AG04450 (cell line): ENCODE data around the gene MRPS17. TPM values are rescaled to one million over a fixed set of nuclear protein-coding genes. Genes with fewer than 3 reads are reported as not detected.

Source experiments
- CTCF ChIA-PET: fragments of 300-600, 350-600 bp; formaldehyde crosslinking; extraction: SDS; loops from one replicate; lab custom pipeline; 2022; ENCODE audit warnings: antibody characterized with exemption, inconsistent platforms; lab: Charles Lee
- POLR2A ChIA-PET: fragments of 350-600 bp; formaldehyde crosslinking; extraction: SDS; loops from one replicate; lab custom pipeline; 2021; ENCODE audit warnings: antibody characterized with exemption, inconsistent platforms; lab: Yijun Ruan, JAX
- DNase-seq: peaks from one replicate; pipeline ENCODE4 v3.0.0-alpha.2; 2011; ENCODE audit warnings: low read depth, low spot score
- H3K27ac ChIP-seq: one replicate; pipeline ENCODE4 v1.5.1; 2012; ENCODE audit warnings: low read depth, low read length, control low read depth
- H3K27me3 ChIP-seq: one replicate; pipeline ENCODE4 v1.6.0; 2012; ENCODE audit warnings: low read length; ENCODE audit not compliant: control insufficient read depth, insufficient read depth
- H3K4me3 ChIP-seq: 2 replicates; pipeline ENCODE4 v1.5.1; 2011; ENCODE audit warnings: mild to moderate bottlenecking, low read depth, low read length, control low read depth
- H3K9me3 ChIP-seq: 2 replicates; pipeline ENCODE4 v1.5.1; 2012; ENCODE audit warnings: low read length; ENCODE audit not compliant: control insufficient read depth, insufficient read depth
- CTCF ChIP-seq: IDR thresholded peaks from 2 replicates; pipeline ENCODE4 v1.5.1; 2011; ENCODE audit warnings: low read depth, low read length, control low read depth, inconsistent platforms
- polyA plus RNA-seq: library from polyadenylated mRNA; depleted of rRNA; stranded (reverse); fragments of >200 nt; gene quantifications from 2 replicates; pipeline ENCODE4 v1.2.3, GENCODE V29; 2011

The MRPS17 gene
- polyA plus RNA-seq, 1 experiment, result 14.9 TPM

GRCh38 chr7:55969391-55969790 is 17.7 kb downstream of the MRPS17 start:
- ChIA-PET POLR2A (no interaction called here), CTCF (no interaction called here)
- Histone ChIP-seq H3K4me3 (no peak overlapping the region), H3K9me3 (no peaks in the 10 kb centered on the region), H3K27ac (no peak overlapping the region), H3K27me3 (no peaks in the 10 kb centered on the region)
- no peak for DNase-seq
- TF ChIP-seq CTCF, result no peak

GRCh38 chr7:55970561-55970960 is 18.9 kb downstream of the MRPS17 start:
- TF ChIP-seq CTCF, result no peak
- Histone ChIP-seq H3K9me3 (no peaks in the 10 kb centered on the region), H3K27ac (no peak overlapping the region), H3K27me3 (no peaks in the 10 kb centered on the region), H3K4me3 (no peak overlapping the region)
- CTCF ChIA-PET, result no interaction called here
- no peak for DNase-seq
- POLR2A ChIA-PET, result no interaction called here

GRCh38 chr7:55970978-55971377 is 19.3 kb downstream of the MRPS17 start:
- TF ChIP-seq CTCF, result no peak
- no peak overlapping the region for H3K4me3 ChIP-seq
- no peaks in the 10 kb centered on the region for H3K27me3 ChIP-seq
- H3K9me3 ChIP-seq, result no peaks in the 10 kb centered on the region
- ChIA-PET CTCF (no interaction called here), POLR2A (no interaction called here)
- no peak overlapping the region for H3K27ac ChIP-seq
- DNase-seq, result no peak

- DNase-seq, result no peak
- ChIA-PET CTCF (interaction anchor here (0.7 to 1.7 kb wide), 2 partner anchors 10 to 332 kb away, joined by 5 to 6 read pairs; no protein-coding TSS in a partner anchor), POLR2A (no interaction called here)
- Histone ChIP-seq H3K9me3 (no peaks in the 10 kb centered on the region), H3K27ac (no peak overlapping the region), H3K27me3 (no peaks in the 10 kb centered on the region), H3K4me3 (no peak overlapping the region)
- no peak for TF ChIP-seq CTCF
Observed at GRCh38 chr7:55973747-55974250, 22.1 kb downstream of the MRPS17 start.

GRCh38 chr7:55975988-55976633 is 24.4 kb downstream of the MRPS17 start:
- DNase-seq, result no peak
- CTCF ChIA-PET, result interaction anchor here (2.0 to 2.1 kb wide), 2 partner anchors 12 to 99 kb away, joined by 5 to 12 read pairs; no protein-coding TSS in a partner anchor

More at GRCh38 chr7:55975988-55976633, 24.4 kb downstream of the MRPS17 start:
- H3K4me3 ChIP-seq, result no peak overlapping the region
- no peak for TF ChIP-seq CTCF
- H3K9me3 ChIP-seq, result no peaks in the 10 kb centered on the region
- no peaks in the 10 kb centered on the region for H3K27me3 ChIP-seq
- POLR2A ChIA-PET, result interaction anchor here (0.6 kb wide), 1 partner anchor 20 kb away, joined by 3 read pairs; no protein-coding TSS in a partner anchor
- H3K27ac ChIP-seq, result no peak overlapping the region
